Activated CD4-positive, CD25-positive, alpha-beta regulatory T cell treated with anti-CD3 and anti-CD28 coated beads, Interleukin-2, amount 50 U/mL, for 24 hours (primary cell): Measurements from ENCODE around the gene DERA.
A peak's percentile ranks its signal among the peaks of the same experiment; 100 is the strongest.
"Not testable (repeated sequence)": the region's sequence is repeated elsewhere in the genome, so short reads cannot be mapped to it uniquely, and the experiment has no call there.

Experiments
- ATAC-seq, 2 donors: fragments of 150-1000 bp; cut with Tn5 transposase; one replicate each; pipeline ENCODE4 v1.10.0; 2021; ENCODE audit warnings: mild to moderate bottlenecking in 1 of 2, moderate library complexity in 1 of 2

DERA gene

GRCh38 chr12:15910864-15911721 is at the start of gene DERA:
Gene DERA (plus strand): TSS chr12:15911332. CDS start chr12:15911384, 52 bp downstream.
- peak; percentile 87 to 95 for ATAC-seq

- no peak for ATAC-seq
Observed at GRCh38 chr12:15861404-15861803, 49.7 kb upstream of the DERA start.

DNA sequence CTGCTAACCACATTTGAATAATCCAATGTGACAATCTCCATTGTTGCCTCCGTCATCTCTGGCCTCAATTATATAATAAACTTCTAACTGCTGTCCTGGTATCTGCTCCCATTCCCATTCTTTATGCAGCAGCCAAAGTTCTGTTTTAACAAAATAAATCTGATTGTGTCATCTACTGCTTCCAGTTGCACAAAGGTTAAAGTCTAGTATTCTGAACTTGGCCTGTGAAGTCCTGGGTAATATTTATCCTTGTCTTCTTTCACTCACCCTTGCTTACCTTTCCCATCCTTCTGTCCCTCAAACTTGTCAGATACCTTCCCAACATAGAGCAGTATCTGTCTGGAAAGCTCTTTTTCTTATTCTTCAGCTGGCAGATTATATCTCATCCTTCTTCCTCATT is 48.3 kb upstream of the DERA start:
- ATAC-seq, result no peak

DNA sequence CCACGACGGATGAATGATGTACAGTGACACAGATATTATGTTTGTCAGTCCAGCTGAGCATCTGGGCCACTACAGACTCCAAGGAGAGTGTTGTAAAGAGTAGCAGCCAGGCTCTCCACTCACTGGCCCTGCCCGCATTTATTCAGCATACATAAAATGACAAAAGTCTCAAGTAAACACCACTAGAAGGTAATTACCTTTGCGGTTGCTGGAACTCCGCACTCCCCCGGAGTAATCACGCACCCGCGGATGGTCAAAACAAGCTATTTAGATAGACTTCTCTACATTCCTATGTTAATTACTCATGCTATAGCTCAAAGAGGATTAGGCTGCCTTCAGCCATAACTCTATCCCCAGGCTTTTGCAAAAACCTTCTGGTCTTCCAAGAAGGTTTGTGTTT is 47.8 kb upstream of the DERA start:
- ATAC-seq, result no peak

DNA sequence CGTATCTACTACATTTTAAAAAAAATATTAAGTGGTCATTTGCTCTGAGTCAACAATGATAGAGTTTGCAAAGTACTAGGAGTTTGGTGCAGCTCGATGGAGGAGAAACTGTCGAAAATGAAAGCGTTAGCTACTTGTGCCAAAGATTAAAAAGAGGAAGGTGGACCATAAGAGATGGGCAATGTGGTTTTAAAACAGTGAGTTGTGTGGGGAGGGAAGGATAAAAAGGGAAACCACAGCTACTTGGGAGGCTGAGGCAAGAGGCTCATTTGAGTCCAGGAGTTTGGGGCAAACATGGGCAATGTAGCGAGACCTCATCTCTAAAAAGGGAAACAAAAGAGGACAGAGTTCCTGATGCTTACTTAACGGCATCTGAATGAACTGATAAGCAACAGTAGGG is 47.1 kb upstream of the DERA start:
- ATAC-seq, result no peak

- no peak for ATAC-seq
Observed at GRCh38 chr12:15868186-15868585, 42.9 kb upstream of the DERA start.

DNA sequence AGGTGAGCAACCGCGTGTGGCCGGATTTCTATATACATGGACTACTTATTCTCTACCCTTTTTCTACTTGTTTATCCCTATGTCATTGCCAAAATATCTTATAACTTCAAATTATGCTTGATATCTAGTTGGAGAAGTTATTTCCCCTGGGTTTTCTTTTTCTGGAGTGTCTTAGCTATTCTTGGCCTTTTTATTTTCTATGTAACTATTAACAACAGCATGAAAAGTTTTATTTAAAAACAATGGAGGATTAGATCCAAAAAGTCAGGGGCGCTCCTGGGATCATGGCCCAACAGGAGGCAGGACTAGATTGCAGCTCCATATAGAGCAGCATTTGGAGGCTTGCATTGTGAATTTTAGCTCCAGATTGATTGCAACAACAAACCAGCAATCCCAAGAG is 37.6 kb upstream of the DERA start:
- ATAC-seq, result no peak

GRCh38 chr12:15874556-15875145 is 36.5 kb upstream of the DERA start:
- ATAC-seq, result not testable (repeated sequence)

DNA sequence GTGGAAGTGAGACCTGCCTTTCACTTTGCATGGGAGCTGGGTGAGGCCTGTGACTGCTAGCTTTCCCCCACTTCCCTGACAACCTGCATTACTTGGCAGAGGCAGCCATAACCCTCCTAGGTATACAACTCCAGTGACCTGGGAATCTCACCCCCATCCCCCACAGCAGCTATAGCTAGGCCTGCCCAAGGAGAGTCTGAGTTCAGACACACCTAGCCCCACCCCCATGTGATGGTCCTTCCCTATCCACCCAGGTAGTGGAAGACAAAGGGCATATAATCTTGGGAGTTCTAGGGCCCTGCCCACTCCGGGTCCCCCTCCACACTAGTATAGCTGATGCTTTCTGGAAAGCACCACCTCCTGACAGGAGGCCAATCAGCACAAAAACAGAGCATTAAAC is 35.3 kb upstream of the DERA start:
- ATAC-seq, result no peak

DNA sequence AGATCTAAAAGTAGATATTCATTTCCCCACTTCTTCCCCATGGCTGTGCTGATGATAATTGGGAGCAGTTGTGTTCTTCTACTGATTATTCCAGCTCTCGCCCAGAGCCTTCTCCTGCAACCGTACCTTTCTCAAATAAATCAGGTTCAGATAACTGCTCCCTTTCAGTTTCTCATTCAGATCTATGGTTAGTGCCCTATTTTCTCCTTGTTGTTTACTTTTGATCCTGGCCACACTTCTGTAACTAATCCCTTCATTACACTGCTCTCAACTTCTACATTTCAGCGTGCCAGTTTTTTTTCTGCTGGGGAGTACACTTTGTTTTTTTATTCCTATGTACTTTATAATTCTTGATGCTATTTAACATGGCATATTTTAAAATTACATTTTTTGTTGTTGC is 31.7 kb upstream of the DERA start:
- no peak for ATAC-seq

DNA sequence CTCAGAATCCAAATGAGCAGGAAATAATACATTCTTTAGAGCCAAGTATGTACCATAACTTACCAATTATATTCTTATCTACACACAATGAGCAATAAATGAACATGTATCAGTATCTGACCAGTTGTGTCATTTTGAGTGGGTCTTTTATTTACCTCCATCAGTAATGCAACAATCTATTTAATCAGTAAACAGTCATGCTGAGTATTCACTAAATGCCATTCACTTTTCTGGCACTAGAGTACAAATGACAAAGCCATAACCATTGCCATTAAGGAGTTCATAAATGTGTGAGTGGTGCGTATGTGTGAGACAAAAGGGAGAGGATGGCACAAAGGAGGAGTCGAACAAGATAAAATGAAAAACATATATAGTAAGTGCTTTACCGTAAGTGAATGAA is 30.4 kb upstream of the DERA start:
- no peak for ATAC-seq

GRCh38 chr12:15882118-15882971 is 28.8 kb upstream of the DERA start, which contains the start of gene STRAP:
Gene STRAP (plus strand): TSS chr12:15882387. CDS start chr12:15882708, 321 bp downstream.
- ATAC-seq, result peak; percentile 96 to 97

- ATAC-seq, result no peak
Observed at GRCh38 chr12:15883536-15883935, 27.6 kb upstream of the DERA start.

DNA sequence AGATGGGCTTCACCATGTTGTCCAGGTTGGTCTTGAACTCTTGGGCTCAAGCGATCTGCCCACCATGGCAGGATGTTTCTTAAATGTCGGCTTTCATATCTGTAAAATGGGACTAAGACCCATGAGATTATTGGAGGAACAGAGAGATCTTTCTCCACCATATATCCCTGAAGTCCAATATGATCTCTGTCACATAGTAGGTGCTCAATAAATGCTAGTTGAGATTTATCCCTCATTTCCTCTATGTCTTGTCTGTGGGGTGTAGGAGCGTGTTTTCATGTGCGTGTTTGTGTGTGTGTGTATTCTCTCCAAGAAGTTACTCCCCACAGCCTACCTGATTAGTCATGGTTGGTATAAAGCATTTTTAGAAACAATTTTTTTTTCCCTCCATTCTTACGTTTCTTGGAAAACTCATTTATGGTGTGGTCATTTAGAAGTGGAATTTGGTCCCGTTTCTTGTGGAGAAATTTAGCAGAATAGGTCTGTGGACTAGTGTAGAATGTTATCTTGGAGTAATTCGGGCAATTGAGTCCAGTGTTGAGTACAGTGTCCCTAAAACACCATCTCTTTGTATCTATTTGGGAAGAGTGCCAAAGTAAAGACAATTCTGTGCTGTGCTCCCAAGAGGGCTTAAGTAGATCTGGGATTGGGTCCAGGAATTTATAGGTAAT is 24.6 kb upstream of the DERA start:
- ATAC-seq, result no peak

DNA sequence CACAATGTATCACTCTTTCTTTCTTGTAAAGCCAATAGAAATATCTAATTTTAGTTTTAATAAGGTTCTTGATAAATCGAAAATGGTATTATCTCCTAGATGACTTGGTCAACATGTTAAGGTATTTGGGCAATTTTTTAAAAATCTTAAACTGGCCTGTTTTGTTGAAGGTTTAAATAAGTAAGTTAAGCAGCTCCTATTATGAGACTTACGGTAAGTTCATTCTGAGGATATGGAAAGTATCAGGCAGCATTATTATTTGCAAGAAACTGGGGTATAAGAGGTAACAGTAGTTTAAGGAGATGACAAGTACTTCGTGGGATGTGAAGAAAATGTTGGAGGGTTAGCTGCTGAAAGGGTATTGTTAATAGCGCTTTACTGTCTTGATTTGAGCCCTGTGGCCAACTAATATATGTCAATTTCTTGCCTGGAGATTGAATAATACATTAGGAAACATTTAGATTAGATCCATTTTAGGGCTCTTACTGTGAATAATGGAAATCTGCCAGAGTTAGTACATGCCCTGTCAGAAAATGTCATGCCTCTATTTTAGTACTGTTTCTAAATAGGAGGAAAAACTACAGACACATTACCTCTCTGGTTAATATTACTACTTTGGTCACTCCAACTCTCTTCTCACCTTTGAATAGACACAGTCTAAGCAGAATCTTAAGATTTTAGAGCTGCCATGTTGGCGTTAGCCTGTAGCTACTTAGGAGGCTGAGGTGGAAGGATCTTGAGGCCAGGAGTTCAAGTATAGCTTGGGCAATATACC is 23.9 kb upstream of the DERA start:
- no peak for ATAC-seq

DNA sequence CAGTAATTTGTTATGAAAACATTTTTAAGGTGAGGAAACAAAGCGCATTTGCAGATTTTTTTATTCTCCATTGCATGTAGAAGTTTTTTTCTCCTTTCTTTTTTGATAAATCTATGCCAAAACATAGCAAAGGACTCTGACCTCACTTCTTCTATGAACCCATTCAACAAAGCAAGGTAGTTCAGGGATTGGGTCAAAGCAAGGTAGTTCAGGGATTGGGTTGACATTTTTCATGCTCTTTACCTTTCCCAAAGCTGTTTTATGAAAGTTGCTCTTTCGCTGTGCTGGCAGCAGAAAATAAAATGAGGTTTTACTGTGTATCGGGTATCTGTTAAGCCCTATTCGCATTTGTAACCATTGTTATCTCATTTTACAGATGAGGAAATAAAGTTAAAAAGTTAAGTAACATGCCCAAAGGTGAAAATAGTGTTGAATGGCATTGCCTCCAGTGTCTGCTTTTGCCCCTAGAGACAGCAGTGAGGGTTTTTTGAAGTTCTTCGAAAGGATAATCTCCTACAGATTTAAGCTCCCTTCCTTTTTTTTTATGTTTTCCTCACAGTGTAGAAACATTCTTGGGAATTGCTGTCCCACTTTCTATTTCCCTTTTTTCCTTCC is 18.4 kb upstream of the DERA start:
- no peak for ATAC-seq

- no peak for ATAC-seq
Observed at GRCh38 chr12:15893260-15893659, 17.9 kb upstream of the DERA start.

DNA sequence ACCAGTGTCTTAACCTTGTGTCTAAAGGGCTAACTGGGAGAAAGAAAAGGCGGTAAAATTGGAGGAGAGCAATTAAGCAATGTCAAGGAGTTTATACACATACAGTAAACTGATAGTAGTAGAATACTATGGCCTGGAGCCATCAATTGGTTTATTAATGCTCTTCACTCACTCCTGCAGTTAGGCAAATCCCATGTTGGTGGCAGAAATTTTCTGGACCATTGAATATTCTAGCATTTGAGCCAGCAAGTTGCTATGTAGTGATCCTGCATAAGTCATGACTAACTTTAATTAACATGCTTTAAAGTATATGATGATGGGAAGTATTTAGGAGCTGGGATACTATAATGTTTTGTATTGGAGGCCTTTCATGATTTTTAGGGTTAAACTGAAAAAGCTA is 14.3 kb upstream of the DERA start:
- no peak for ATAC-seq

GRCh38 chr12:15897433-15897832 is 13.7 kb upstream of the DERA start:
- ATAC-seq, result no peak

- ATAC-seq, result no peak
Observed at GRCh38 chr12:15899282-15899870, 11.8 kb upstream of the DERA start.

GRCh38 chr12:15904378-15904920 is 6.7 kb upstream of the DERA start:
- ATAC-seq, result no peak
